ENCODE results near the gene CABP2. TPM values are rescaled to one million over a fixed set of nuclear protein-coding genes. Genes with fewer than 3 reads are reported as not detected.
A peak's percentile ranks its signal among the peaks of the same experiment; 100 is the strongest.

The CABP2 gene
- polyA plus RNA-seq, 10 donors = not detected

GRCh38 chr11:67508486-67509121, 14.6 kb downstream of the CABP2 start:
- DNase-seq = peak; percentile 94 to 98 (median 96)

GRCh38 chr11:67507864-67508485, 15.3 kb downstream of the CABP2 start, which contains the start of gene CDK2AP2:
Gene CDK2AP2 (minus strand): TSS chr11:67508162. CDS start chr11:67508082, 80 bp downstream.
- peak; percentile 96 to 99 (median 98) for DNase-seq

GRCh38 chr11:67507242-67507863, 15.9 kb downstream of the CABP2 start:
- DNase-seq = peak in 2 of 3 donors; percentile 24 to 33

- no peak for DNase-seq
These were observed 16.7 kb downstream of the CABP2 start for GRCh38 chr11:67506426-67507051.

- peak; percentile 72 to 92 (median 88) for DNase-seq
These were observed 17.4 kb downstream of the CABP2 start for GRCh38 chr11:67505605-67506396.

DNA sequence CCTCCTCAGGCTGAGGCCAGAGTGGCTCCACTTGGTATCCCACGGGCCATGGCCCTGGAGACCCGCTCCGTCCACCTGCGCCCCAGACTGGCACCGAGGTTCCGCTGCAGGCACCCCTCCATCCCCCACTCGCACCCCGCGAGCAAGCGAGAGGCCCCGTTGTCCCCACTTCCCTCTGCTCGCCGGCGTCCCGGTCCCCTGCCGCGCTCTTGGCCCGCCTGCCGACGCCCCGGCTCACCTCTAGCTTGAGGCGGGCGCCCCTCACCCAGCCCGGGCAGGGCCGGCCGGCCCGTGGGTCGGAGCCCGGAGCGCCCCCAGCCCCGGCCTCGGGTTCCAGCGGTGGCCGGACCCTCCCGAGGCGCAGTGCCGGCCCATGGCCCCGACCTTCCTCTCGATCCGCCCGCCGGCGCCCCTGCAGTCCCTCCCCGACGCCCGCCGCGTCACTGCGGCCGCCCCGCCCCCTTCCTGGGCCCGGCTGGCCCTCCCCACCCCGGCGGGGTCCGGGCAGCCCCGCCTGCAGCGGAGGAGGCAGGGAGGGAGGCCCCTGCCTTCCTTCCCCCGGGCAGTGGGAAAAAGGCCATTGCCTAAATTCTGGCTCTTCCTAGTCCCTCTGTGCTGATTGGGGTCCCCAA, 18.2 kb downstream of the CABP2 start, which contains the start of gene PITPNM1:
Gene PITPNM1 (minus strand): TSS at position 414 of the 632 bp plus-strand sequence. CDS start 1,183 bp downstream, outside the sequence.
- DNase-seq = peak; percentile 42 to 84 (median 75)

DNA sequence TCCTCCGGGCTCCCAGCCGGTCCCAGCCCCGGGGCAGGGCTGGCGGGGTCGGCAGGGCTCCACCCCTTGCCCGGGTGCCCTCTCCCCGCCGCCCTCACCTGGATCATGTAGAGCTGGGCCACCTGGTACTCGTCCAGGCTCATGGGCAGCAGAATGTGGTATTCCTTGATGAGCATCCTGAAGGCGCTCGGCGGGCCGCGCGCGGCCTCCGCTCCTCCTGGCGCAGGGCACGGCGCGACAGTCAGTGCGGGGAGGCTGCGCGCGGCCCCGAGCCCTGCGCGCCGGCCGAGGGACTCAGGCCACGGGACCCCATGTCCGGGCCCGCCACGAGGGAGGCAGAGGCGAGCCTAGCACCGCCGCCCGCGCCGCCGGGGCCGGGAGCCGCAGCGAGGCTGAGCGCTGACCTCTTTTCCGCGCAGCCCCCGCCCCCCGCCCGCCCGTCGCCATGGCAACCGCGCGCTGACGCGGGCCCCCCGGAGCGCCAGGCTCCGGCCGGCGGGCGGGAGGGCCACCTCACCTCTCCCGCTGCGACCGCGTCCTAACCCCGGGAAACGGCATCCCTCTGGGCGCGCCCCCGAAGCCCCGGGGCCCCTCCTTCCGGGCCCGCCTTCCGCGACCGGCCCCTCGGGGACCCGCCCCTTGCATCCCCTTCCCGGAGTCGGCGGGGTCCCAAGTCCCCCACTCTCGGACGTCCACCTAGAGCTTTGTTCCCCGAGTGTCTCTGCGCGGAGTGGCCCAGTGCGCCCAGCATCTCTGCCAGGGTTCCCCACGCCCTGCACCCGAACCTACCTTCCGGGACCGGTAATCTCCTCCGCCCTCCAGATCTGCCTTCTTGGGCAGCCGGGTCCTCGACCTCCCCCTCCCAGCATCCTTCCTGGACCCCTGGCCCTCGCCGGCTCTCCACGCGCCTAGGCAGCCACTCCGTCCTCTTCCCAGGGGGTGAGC, 19.0 kb downstream of the CABP2 start:
- peak in 2 of 3 donors; percentile 27 to 54 for DNase-seq

- no peak for DNase-seq
These were observed 19.9 kb downstream of the CABP2 start for GRCh38 chr11:67503119-67504004.

DNA sequence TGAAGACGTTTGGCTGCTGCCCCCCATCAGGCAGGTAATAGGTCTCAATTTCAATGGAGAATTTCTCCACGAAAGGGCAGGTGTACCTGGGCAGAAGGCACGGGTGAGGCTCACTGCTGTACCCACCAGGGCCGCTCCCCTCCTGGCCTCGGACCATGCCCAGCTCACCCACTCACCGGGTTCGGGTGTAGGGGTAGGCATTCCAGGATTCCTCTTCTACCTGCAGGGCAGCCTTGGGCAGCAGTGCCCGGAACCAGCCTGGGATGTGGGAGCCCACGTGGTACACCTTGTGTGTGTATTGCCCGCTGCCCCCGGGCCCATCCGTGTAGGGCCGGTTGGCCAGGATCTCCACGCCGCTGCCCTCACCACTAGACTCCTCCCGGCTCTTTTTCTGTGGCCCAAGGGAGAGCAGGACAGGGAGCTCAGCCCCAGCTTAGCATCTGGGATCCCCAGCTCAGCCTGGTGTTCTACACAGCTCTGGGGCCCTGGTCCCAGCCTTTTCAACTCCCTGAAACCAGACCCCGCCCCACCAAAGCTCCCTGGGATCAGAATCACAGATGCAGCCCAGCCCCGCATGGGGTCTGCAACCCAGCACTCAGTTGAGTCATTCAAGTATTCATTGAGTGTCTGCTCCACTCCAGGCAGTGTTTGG, 20.8 kb downstream of the CABP2 start:
- no peak for DNase-seq

DNA sequence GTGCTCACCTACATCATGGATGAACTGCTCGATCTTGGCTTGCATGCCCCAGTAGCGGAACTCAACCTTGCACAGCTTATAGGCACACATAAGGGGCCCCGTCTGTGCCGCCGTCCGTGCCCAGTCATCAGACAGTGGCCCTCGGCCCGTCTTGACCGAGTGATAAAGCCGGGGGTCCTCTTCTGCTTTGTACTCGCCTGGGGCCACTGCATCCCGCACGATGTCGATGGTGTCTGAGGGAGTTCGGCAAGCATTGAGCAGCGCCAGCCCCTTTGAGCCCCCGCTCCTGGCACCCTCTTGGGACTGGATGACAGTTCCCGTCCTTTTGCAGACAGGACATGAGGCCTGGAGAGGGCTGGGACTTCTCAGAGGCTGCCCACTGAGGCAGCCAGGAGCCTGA, 21.4 kb downstream of the CABP2 start:
- DNase-seq = no peak

GRCh38 chr11:67500831-67501715, 22.2 kb downstream of the CABP2 start:
- DNase-seq = no peak

DNA sequence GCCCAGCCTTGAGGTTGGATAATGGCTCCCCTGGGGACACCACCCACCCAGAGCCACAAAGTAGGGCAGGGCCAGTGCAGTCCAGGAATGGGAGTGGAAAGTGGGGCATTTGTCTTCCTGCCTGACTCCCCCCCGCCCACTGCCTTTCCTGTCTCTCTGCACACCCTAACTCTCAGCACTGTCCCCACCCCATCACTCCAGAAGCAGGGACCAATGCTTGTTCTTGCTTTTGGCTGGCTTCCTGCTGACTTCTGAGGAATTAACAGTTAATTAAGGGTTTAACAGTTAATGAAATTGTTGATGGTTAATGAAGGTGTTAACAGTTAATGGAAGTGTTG, 22.8 kb downstream of the CABP2 start:
- DNase-seq = no peak

GRCh38 chr11:67499808-67500483, 23.3 kb downstream of the CABP2 start:
- DNase-seq = no peak

- no peak for DNase-seq
These were observed 24.7 kb downstream of the CABP2 start for GRCh38 chr11:67498544-67498972.

- DNase-seq = no peak
These were observed 25.5 kb downstream of the CABP2 start for GRCh38 chr11:67497656-67498291.

- no peak for DNase-seq
These were observed 27.1 kb downstream of the CABP2 start for GRCh38 chr11:67496113-67496512.
